ENCODE data around the gene PLEKHA4.
"Not testable (repeated sequence)": the region's sequence is repeated elsewhere in the genome, so short reads cannot be mapped to it uniquely, and the experiment has no call there.

The PLEKHA4 gene

GRCh38 chr19:48795055-48795684, 73.2 kb downstream of the PLEKHA4 start:
- DNase-seq = peak; percentile 93

DNA sequence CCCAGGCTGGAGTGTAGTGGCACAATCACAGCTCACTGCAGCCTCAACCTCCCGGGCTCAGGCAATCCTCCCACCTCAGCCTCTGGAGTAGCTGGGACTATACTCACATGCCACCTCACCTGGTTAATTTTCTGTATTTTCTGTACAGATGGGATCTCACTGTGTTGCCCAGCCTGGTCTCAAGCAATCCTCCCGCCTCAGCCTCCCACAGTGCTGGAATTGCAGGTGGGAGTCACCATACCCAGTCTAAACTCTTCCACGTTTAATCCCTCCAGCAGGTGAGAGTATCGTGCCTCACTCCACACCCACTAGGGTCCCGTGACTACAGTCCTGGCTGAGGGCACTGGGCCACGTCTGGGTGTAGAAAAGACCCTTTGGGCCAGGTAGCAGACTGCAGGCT, 74.1 kb downstream of the PLEKHA4 start:
- no peak for DNase-seq

DNA sequence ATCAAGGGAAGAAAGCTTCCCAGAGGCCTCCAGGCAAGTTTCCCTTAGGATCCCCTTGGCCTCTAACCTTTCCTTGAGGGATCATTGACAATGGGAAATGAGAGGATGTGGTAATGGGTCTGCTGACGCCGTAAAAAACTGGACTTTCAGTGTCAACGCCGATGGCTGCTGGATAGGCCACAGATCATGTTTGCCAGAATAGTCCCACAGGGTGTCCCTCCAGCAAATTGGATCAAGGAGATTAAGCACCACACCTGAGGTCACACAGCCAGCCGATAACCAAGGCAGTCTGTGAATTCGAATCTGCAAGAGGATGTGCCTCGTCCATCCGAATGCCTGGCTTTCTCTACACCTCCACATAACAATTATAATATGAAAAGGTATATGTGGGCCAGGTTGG, 75.1 kb downstream of the PLEKHA4 start:
- DNase-seq = no peak

DNA sequence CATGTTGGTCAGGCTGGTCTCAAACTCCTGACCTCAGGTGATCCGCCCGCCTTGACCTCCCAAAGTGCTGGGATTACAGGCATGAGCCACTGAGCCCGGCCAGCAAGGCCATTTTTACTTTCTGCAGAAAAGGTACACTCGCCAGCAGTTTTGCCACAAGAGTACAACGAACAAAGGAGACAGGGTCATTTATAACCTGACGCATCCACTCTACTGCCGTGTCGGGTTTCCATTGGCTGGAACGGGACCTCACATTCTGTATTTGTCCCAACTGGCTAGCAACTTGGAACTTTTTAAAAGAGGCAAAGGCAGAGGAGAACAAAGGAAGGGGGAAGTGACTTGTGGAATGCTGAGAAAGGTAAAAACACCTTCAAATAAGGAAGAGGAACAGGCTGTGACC, 81.1 kb downstream of the PLEKHA4 start:
- DNase-seq = not testable (repeated sequence)
